Lung microvascular endothelial cell (primary cell): ENCODE data around the gene GLRX3. TPM values are rescaled to one million over a fixed set of nuclear protein-coding genes. Genes with fewer than 3 reads are reported as not detected.

Experiments
- DNase-seq, 2 donors: peaks; one replicate each; pipeline versions ENCODE4 v3.0.0 to v3.0.0-alpha.2; 2010; ENCODE audit warnings: low read depth in 2 of 2
- total RNA-seq: library from RNA; depleted of rRNA; stranded (reverse); fragments of >200 nt; gene quantifications from 2 replicates; pipeline ENCODE4 v1.2.1, GENCODE V29; 2014

Gene GLRX3
- total RNA-seq, 1 donor from 2014 or later, result 47.2 TPM

DNA sequence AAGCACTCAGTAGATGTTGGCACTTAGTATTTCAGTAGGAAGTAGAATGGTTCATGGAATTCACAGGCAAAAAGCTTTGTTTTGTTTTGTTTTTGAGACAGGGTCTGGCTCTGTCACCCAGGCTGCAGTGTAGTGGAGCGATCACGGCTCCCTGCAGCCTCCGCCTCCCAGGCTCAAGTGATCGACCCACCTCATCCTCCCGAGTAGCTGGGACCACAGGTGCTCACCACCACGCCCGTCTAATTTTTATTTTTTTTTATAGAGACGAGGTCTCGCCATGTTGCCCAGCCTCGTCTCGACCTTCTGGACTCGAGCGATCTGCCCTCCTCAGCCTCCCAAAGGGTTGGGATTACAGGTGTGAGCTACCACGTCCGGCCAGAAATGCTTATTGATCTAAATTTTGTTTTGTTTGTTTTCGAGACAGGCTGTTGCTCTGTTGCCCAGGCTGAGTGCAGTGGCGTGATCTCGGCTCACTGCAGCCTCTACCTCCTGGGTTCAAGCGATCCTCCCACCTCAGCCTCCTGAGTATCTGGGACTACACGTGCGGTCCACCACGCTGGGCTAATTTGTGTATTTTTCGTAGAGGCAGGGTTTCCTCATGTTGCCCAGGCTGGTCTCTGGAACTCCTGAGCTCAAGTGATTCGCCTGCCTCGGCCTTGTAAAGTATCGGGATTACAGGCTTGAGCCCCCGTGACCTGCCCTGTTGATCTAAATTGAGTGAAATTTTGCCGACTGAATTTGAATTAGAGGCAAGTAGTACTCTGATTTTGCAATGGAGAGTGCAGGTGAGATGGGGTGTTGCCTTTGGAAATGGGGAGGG lies 1.7 kb downstream of the GLRX3 start:
- DNase-seq, result no peak

DNA sequence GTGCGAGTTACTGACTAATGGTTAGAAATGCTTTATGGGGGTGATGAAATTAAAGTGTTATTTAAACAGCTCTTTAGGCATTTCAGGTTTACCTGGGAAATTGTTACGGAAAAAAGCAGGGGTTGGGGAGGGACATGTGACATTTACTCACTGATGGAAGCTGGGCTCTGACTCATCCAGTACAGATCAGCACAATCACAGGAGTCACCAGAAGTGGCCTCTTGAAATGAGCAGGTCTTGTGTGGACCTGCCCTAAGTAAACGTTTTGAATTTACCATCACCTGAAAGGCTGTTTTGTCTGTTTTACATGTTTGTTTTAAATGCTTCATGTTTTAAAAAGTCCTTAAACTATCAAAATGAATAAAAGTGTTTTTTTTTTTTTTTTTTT lies 2.3 kb downstream of the GLRX3 start:
- peak; percentile 79 to 84 for DNase-seq

DNA sequence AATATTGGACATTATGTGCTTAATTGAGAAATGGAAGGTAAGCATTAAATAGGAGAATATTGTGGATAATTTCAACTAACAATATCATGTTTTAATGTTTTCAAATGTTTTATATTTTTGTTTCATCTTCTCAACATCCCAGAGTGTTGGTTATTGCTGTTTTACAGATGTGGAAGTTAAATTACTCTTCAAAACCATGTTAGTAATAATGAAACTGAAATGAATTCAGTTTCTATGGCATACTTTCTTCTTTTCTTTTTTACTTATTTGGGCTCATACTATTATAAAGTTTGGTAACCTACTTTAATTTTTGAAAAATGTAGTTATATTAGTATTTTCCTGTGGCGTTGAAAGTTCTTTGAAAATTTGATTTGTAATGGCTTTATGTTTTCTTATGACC lies 4.2 kb downstream of the GLRX3 start:
- no peak for DNase-seq

DNA sequence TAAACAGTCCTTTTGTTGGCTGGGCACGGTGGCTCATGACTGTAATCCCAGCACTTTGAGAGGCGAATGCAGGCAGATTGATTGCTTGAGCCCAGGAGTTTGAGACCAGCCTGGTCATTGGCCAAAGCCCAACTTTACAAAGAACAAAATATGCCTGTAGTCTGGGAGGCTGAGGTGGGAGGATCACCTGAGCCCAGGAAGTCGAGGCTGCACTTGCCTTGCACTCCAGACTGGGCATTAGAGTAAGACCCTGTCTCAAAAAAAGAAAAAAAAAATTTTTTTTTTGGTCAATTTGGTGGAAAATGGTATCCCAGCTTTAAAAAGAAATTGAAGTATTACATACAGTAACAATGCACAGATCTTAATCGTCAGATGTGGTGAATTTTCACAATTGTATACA lies 4.8 kb downstream of the GLRX3 start:
- DNase-seq, result no peak

DNA sequence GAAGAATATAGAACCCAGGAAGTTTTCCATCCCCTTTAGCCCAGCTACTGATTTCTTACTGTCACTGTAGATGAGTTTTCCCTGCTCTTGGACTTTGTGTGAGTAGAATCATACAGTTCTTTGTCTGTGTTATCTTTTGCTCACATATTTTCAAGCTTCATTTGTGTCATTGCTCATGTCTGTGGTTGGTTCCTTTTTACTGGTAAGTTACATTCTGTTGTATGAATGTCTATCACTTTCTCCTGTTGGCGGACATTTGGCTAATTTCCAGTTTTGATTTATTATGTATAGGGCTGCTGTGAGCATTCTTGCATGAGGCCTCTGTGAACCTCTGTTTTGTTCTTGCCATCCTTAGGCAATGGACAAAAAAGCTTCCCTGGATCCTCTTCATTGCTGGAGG lies 5.3 kb downstream of the GLRX3 start:
- peak; percentile 22 to 52 for DNase-seq

DNA sequence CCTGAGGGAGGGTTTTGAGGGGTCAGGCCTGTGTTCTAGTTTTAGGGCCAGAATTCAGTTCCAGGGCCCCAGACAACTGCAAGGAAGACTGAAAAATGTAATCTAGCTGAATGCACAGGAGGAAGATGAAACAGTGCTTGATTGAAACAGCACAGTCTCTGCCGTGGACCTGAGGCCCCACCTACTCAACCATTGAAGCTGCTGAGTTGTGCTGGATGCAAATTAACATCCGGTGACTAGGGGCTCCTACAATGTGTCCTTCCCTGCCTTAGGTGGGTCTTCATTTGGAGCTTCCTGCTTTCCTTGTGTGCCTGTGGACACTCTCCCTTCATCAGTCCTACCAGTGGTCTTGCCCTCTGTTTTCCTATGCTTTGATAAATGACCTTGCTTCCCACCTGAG lies 5.7 kb downstream of the GLRX3 start:
- no peak for DNase-seq

DNA sequence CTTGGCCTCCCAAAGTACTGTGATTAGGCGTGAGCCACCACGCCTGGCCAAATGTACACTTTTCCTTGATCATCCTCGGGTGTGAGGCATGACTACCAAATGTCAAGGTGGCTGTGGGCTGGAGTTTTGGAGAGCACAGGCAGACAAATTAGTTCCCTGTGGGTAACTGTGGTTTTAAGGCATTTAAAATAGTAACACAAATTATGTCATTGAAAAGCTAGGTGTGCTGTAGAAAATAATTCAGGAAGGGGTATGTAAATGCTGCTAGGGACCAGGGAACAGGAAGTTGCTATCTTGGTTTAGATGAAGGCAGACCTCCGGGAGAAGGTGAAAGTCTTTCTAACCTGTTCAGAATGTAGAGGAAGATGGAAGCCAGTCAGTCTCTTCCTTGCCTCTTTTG lies 9.9 kb downstream of the GLRX3 start:
- no peak for DNase-seq

DNA sequence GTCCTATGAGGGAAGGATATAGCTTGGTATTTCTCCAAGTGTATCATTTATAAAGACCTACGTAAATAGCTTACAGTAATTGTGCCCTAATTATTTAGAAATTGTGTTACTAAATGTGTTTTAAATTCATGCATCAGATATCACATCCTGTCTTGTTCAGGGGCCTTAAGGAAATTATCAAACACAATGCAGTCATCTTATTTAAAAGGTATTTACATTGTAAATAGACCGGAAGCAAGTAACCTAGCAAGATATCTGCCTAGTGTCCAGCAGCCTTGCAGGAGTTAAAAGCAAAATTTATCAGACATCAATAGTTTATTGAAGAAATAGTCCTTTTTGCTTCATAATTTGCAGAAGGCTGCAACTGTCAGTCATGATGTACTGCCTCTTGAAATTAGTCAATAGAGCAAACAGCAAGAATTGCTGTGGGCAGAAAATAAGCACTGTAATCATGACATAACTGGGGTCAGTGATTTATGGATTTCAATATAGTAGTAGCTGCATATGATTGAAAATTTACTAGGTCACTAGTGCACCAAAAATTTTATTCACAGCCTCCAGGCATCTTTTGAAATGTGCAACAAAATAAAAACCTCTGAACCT lies 23.1 kb downstream of the GLRX3 start:
- no peak for DNase-seq

DNA sequence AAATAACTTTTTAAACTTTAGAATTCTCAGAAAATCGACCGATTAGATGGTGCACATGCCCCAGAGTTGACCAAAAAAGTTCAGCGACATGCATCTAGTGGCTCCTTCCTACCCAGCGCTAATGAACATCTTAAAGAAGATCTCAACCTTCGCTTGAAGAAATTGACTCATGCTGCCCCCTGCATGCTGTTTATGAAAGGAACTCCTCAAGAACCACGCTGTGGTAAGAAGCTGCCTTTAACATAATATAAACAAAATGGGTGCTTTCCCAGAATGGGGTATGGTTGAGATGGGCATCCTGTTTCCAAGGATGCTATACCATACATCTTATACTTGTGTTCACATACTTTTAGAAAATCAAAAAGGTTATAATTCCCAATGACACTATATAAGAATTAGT lies 24.6 kb downstream of the GLRX3 start:
- DNase-seq, result peak in 1 of 2 donors; percentile 24

DNA sequence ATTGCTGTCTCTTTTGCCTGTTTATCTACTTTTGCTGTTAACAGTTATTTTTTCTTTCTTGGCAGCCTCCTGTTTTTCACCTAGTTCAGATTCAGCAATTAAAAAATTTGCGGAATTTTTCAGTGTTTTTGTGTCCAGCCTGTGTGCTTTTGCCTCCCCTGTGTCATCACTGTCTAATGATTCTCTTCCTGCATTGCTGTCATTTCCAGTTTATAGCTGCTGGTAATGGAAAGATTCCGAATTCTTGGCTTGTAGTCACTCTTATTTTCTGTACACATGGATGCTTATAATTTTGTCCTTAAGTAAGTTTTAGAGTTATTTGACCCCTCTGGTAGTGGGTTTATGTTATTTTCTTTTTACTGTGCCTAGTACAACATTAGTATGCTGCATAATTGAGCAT lies 25.1 kb downstream of the GLRX3 start:
- peak in 1 of 2 donors; percentile 86 for DNase-seq

DNA sequence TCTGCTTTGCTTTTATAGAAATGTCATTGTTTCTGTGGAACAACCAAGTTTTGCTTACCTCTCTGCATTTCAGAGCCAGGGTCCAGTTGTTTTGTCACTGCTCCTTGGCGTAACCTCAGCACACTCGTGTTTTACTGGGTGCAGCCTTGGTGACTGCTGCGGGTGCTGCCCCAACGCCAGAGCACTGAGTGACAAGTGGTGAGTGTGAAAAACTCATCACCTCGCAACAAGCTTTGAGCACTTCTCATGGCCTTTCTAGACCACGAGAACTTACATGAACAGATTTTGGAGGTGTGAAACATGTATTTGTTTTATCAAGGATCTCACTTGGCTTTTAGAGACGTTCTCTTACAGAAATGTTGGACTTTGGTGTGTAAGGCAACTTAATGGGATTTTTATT lies 31.0 kb downstream of the GLRX3 start:
- DNase-seq, result no peak

DNA sequence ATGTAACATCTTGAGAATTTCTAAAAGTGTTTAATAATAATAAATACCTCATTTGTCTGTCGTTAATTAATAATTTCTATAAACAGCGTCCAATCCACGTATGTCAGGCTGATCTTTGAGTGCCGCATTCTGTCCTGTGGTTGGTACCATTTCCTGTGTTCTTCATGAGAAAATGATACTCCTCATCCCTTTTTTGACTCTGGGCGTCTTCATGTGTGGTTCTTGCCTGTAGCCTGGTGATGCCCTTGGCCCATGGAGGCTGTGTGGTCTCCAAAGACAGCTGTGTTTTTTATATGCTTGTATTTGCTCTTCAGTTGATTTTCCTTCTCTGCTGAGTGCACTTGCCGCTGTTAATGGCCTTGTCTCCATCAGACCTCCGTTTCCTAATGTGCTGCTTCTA lies 31.5 kb downstream of the GLRX3 start:
- DNase-seq, result no peak

DNA sequence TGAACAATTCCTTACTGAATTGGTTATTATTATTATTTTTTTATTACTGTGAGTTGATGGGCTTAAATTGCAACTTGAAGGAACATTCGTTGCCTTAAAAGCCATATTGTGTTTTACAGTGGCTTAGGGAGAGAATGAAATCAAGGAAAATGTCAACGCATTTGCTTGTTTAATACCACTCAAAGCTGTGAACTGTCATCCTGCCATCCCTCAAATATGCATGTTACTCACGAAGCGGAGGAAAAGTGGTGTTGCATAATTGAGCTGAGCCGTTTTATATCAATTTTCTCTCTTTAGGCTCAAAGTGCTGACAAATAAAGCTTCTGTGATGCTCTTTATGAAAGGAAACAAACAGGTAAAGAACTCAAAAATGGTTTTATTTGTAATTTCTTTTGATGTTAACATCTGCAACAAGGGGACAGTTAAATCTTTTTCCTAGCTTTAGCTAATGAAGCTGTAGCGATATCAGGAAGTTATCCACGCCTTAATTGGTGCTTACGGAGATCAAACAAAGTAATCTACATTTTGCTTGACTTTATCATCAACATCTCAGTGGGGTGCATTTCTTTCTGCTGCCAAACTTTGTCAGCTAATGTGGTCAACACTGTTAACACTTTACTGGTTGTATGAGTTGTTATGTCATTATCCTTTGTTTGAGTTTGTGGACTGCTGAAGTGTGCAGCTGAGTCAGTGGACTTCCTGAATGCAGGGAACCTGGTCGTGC lies 33.1 kb downstream of the GLRX3 start:
- peak in 1 of 2 donors; percentile 31 for DNase-seq

DNA sequence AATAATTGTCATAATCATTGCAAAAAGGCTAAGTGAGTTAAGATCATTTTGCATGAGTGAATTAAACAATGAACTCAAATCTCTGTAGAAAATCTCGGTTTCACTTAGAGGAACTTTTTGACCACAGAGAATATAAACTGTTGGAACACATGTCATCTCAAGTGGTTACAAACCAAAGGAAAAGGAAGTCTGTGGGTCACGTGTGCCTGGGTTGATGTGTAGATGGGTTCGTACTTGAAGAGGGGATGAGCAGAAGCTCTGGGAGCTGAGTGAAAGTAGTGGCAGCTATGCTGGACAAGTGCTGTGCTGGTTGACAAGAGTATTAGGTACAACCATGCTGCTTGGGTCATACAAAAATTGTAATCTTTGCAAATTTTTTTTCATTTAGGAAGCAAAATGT lies 35.0 kb downstream of the GLRX3 start:
- DNase-seq, result no peak

DNA sequence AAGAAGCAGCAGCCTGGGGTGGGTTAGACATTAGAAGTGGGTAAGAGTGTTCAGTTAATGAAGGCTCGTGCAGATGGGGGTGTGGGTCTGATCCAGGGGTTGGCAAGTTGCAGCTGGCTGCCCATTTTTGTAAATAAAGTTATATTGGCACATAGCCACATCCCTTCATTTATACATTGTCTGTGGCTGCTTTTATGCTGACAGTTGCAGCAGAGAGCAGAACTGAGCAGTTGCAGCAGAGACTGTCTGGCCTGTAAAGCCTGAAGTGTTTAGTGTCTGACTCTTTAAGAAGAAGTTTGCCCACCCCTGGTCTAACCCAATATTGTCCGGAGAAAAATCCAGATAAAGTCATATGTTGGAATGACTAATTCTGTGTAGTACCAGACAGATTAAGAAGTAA lies 38.1 kb downstream of the GLRX3 start:
- DNase-seq, result peak in 1 of 2 donors; percentile 24

DNA sequence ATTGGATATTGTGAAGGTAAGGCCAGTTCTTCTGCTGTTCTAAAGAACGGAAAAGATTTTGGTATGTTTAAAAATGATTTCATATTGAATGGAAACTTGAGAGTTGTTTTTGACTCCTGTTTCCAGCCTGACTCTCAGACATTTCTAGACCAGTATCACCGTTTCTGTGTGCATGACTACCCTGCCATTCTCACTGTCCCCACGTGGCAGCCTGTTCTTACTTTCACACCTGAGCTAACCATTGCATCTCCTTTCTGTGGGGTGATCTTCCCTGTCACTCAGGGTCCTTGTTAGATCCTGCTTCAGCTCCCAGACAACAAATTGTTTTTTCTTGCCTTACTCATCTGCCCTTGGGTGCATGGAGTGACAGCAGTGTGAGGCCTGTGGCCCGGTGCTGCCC lies 38.9 kb downstream of the GLRX3 start:
- no peak for DNase-seq

DNA sequence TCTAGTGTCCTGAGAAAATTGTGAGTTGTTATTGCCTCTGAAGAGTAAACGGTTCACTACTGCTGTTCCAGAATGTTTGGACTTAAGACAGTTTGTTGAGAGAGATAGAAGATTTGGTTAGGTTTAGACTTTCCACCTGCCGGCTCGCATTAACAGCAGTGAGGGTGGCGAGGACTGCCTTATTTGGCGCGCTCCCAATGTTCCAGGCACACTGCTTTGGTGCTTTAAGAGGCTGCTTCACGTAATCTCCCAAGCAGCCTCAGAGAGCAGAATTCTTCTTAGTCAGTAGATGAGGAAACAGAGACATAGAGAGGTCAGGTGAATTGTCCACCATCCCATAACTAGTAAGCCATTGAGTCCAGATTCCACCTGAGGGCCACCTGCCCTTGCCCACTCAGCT lies 41.1 kb downstream of the GLRX3 start:
- DNase-seq, result no peak

DNA sequence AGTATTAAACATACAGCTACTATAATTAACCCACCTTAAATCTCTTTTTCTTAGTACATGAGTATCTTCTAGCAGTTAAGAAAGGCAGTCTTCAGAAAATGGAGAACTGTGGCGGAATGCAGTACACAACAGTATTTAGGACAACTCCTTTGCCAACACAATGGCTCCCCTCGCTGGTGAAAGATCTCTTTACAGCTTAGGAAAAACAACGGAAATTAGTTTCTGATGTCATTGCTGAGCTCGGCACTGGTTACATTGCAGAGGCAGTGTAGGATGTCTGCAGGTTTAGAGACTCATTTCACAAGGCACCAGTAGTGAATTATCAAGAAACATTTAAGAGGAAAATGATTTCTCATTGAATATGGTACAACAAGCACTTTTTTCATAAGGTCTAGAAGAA lies 43.4 kb downstream of the GLRX3 start:
- peak; percentile 80 to 87 for DNase-seq

DNA sequence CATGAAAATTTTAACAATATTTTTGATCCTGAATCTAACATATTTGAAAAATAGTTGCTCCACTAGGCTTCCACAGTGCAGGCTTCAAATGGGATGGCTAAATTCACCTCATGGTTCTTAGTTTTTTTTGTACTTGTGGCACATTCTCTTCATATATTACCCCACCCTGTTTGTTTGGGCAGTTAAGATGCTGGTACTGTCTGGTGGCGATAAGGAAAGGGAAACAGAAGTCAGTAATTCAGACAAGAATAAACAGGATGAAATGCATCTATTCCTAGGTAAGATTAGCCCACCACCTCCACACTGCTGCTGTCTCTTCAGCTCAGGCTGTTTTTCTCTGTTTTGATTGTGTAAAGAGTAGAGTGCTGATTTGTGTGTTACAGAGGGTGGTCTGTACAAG lies 44.2 kb downstream of the GLRX3 start:
- no peak for DNase-seq

DNA sequence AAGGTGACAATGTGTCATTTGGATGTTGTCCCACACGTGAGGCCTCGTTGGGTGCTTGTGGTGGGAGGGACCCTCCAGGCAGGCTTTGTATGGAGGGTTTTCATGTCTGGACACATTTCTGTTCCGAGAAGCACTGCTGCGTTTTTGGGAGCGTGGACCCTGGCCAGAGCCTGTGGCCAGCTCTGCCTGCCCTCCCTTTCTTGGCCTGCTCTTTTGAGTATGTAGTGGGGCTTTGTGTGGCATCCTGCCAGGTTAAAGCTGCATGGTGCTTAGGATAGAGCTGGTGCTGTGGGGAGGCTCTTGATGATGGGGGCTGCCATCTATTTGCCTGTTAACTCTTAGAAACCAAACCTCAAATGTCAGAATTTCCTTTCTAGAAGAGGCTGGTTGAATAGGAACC lies 45.7 kb downstream of the GLRX3 start:
- no peak for DNase-seq

DNA sequence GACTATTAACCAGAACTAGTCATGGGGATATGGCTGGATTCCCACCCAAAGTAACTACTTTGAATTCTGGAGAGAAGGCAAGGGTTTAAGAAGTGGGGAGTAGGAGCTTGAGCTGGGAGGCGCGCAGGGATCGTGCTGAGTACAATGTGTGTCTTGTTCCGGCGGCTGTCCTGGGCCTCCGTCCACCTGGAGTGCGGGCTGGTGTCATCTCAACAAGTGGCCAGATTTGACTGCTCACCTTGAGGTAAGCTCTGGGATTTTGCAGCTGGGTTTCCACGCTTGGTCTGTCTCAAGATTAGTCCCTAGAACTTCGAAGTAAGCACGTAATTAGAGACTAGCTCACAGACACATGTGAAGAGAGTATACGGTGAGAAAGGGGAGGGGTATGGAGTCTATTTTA lies 49.4 kb downstream of the GLRX3 start:
- no peak for DNase-seq
